Spleen (tissue), 7 donors: ENCODE measurements around the gene METAP1D.

Experiments used
- CTCF ChIP-seq, 11 experiments: fragments of 200-600 bp in 7 of 11; fragments of 450-650 bp in 4 of 11; sonication (generic) in 4 of 11; IDR thresholded peaks in 8 of 11; conservative IDR thresholded peaks in 3 of 11; 1 replicate in 7 of 11; 2 replicates in 4 of 11; pipeline versions ENCODE4 v1.4.0 to v1.8.0; 2016 to 2021; ENCODE audit warnings: antibody characterized with exemption in 11 of 11, inconsistent platforms in 4 of 11, mild to moderate bottlenecking in 1 of 11
- POLR2AphosphoS5 ChIP-seq, 3 donors: sonication (generic); formaldehyde crosslinking; IDR thresholded peaks; one replicate each; pipeline ENCODE4 v1.5.1; 2017; ENCODE audit warnings: antibody characterized with exemption in 3 of 3
- donor health status: DM: no; HTN: no; CAD: no; lungs with moderate emphysema.
- donor health status: DM: no; HTN: no; CAD: no.
- donor health status: DM: no; HTN: no; CAD: no.

GRCh38 chr2:172094294-172095145, 94.8 kb downstream of the METAP1D start:
- no peak for TF ChIP-seq CTCF (IDR thresholded peaks at IDR 0.05 in 8 of 11, conservative IDR thresholded peaks at IDR 0.05 in 3 of 11)
- TF ChIP-seq POLR2AphosphoS5 (IDR thresholded peaks at IDR 0.05) = no peak
